Right lung (tissue), 5 donors: ENCODE data around the gene C2CD2. TPM values are rescaled to one million over a fixed set of nuclear protein-coding genes. Genes with fewer than 3 reads are reported as not detected.

Experiments
- DNase-seq, 2 donors: peaks; one replicate each; pipeline ENCODE4 v3.0.0-alpha.2; 2013
- polyA plus RNA-seq, 5 donors: library from polyadenylated mRNA; unstranded; fragments of 120-200 nt; gene quantifications; one replicate each; pipeline versions ENCODE4 v1.2.1 to v1.2.3, GENCODE V29; 2013; ENCODE audit warnings: inconsistent platforms in 1 of 5, low replicate concordance in 1 of 5; ENCODE audit not compliant: insufficient read length in 5 of 5, insufficient read depth in 1 of 5

The C2CD2 gene
- polyA plus RNA-seq, 5 donors = 13.8 to 23.3 (median 19.5) TPM

DNA sequence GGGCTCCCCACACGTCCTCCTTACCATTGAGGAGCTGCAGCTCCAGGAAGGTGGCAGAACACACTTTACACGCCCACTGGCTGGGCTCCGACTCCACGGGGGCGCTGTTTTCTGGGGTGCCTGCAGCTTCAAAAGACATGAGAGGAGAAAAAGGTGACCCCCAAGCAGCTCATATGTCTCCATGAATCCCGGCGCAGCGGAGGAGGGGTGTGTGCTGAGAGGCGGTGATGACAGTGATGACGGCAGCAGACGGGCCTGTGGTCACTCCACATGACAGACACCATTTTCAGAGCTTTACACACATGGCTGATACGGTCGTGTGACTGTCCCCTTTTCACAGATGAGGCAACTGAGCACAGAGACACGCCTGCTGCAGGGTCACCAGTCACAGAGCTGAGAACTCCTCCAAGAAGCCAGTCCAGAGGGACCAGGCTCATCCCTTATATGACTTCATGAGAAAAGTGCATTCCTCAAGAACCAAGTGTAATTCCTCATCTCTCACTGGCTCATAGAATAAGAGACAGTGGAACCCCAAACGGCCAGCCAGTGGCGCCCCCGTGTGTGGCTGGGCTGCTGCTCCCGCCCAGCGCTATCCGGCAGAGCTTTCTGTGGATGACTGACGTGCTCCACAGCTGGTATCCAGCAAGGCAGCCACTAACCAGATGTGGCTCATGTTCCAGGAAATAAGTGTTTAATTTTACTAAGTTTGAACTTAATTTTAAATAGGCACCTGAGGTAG lies 106.6 kb downstream of the C2CD2 start:
- DNase-seq = no peak

DNA sequence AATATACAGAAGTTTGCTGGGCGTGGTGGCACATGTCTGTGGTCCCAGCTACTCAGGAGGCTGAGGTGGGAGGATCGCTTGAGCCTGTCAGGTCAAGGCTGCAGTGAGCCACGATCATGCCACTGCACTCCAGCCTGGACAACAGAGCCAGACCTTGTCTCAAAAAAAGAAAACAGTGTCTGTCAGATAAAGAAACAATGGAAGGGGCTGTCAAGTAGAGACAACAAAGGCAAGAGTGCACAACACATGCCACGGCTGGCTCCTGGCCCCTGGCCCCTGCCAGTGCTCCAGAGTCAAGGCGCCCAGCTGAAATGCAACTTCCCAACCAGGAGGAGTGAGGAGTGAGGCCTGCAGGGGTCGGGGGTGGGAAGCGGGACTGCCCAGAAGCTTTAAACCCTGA lies 107.3 kb downstream of the C2CD2 start:
- DNase-seq = no peak

DNA sequence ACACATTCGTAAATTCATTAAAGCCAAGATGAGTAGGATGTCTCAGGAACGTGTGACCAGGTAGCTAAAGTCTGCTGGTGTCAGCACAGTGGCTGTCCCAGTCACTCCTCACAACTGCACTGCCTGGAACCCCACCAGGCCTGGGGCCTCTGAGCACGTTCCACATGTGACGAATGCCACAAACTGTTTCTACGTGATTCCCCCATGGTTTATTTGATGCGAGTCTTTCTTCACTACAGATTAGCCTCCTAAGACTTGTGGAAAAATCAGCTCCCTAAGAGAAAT lies 107.8 kb downstream of the C2CD2 start:
- no peak for DNase-seq

DNA sequence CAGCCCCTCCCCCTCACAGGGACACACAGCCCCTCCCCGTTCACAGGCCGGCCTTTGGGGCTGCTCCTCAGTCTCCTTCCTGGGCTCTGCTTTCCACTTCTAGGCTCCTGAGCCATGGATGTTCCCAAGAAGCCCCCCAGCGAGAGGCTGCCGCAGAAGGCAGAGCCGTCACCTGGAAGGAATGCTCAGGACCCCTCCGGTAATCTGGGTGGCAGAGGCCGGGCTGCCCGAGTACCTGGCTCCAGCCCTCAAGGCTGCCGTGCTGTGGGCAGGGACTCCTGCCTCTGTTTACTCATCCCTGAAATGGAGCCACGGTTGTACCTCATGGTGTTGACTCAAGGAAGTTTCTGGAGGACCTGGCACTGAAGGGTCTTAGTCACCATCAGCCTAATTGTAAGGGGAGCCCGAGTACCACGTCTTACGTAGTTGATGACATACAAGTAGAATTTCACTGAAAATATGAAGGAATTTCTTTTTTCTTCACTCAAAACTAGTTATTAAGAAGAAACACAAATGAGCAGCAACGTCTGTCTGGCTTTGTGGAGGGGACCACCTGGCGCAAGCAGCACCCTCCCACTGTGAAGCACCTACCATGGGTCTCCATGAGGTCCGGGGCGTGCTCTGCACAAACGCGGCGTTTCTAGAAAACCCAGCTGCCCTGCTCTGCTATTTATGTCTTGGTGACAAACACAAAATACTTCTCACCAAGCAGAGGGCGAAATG lies 108.3 kb downstream of the C2CD2 start:
- DNase-seq = no peak

DNA sequence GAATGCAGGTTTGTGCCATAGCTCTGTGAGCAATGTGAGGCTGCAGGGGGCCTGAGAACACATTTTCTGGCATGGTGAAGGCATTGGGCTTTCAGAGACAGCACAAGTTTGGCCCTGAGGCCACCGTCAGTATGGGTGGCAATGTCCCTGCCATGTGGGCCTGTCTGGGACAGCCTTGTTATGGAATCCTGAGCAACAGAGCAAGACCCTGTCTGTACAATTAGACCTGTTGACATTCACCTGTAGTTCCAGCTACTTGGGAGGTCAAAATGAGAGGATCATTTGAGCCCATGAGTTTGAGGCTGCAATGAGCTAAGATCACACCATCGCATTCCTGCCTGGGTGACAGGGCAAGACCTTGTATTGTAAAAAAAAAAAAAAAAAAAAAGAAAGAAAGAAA lies 110.2 kb downstream of the C2CD2 start:
- no peak for DNase-seq

DNA sequence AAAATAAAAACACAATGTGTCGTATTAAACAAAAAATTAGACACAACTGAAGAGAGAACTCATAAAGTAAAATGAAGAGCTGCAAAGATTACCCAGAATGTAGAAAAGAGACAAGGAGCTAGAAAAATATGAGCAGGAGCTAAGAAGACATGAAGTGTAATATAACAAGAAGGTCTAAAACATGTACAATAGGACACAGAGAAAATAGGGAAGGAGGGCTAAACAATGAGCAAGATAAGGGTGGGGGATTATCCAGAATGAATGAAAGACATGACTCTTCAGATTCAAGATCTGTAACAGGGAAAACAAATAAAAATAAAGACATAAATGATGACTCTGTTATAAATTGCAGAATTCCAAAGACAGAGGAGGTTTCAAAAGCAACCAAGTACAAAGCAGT lies 112.9 kb downstream of the C2CD2 start:
- DNase-seq = no peak

DNA sequence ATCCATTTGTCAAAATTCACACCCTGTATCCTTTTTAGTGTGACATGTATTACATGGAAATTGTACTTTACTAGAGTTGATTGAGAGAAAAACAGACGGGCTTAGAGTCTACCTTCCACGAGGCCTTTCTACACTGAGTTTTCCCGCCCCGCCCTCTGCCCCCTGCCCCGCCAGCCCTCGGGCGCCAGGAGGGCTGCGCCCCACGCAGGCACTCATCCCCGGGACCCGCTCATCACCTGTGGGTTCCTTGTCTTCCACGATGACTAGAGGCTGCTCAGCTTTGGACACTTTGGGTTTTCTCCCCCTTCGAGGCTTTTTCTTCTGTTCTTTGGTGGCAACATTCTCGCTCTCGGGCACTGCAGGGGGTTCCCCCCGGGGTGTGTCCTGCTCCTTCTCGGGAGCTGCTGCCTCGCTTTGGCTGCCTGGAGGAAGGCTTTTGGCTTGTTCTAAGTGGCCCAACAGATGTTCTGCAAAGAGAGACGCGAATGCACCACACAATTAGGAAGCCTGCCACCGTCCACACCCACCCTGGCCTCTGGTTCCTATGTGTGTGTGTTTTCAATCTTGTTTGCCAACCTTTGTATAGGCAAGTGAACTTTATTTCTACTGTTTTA lies 114.3 kb downstream of the C2CD2 start:
- DNase-seq = no peak

DNA sequence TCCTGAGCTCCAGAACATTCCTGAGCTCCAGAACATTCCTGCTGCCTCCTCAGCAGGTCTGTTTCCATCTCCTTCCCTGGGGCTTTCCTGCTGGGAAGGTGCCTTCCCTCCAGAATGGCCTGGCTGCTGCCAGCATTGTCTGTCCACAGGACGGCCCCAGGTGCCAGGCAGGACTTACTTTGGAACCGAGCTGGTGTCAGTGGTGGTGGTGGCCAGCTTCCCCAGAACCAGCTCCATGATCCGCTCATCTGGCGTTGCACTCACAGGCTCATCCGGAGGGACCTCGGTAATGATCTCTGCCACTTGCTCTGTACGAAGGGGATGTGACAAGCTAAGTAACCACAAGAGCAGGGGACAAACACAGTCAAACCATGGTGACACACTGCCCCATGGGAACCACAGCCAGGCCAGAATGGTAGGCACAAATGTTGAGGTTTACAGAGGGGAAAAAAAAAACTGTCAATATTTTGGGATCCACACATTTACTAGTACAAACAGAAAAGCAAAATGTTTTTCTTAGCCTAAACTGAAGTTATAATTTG lies 116.0 kb downstream of the C2CD2 start:
- DNase-seq = no peak

DNA sequence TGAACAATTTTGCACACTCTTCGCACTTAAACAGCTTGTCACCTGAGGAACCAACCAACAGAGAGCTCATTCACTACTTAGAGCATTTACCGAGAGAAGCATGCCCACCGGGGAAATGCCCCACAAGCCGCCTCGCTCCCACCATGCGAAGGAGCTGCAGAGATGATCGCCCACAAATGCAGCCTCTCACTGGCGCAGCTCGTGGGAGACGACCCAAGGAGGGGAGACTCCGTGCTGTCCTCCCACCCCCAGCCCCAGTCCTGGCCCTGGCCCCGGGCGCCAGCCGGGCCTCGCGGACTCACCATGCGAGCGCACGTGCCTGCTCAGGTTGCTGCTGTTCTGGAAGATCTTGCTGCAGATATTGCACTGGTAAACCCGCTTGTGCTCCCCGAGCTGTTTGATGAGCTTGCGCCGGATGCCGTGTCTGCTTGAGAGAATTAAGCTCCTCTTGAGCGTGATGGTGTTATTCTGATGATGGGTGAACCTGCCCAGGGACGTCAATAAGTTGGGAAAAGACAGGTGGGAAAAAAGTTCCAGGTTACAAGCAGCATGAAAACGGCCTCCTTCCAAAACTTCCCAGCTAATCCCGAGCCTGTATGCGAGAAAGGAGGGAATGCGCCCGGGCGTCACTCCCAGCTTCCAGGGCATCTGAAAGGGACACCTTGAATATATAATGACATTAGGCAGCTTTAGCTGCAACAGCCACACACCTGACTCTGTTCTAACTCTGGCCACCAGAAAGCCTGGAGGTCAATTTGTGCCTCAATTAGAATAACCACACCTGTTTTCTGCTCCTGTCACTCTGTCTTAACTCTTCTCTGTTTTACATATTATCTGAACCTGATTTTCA lies 117.4 kb downstream of the C2CD2 start:
- no peak for DNase-seq

DNA sequence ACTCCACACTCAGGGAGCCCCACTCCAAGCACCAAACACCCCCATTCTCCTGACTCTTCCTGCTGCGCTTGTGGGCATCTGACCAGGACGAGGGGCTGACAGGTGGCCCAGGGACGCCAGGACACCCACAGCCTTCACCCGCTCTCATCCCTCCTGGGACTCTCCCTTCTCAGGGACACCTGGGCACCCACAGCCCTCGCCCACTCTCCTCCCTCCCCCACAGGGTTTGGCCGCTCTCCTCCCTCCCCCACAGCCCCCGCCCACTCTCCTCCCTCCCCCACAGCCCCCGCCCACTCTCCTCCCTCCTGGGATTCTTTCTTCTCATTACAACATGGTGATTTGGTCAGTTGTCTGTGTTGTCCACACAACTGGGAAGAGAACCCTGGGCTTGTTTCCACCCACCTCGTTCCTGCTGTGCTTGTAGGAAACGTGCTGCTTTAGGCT lies 118.1 kb downstream of the C2CD2 start:
- DNase-seq = no peak

Other genes starting within 250 kb of the C2CD2 start
- 1 to 10 TPM; 7.0 to 9.4 (median 7.7) TPM for gene RIPK4, start 187.0 kb downstream of the C2CD2 start, polyA plus RNA-seq
- gene PRDM15, start 74.7 kb downstream of the C2CD2 start, polyA plus RNA-seq = 1 to 10 TPM; 5.5 to 7.4 (median 6.4) TPM
- gene ZBTB21, start 56.3 kb upstream of the C2CD2 start, polyA plus RNA-seq = 10 to 100 TPM in 3 of 5 donors, 1 to 10 TPM in 2; 7.7 to 11.9 (median 10.6) TPM
- under 1 TPM; 0.10 to 0.35 (median 0.33) TPM for gene UMODL1, start 117.3 kb upstream of the C2CD2 start, polyA plus RNA-seq